Tibial nerve (tissue), 4 donors: ENCODE measurements around the gene FBXO45. TPM values are rescaled to one million over a fixed set of nuclear protein-coding genes. Genes with fewer than 3 reads are reported as not detected.
"Not testable (repeated sequence)": the region's sequence is repeated elsewhere in the genome, so short reads cannot be mapped to it uniquely, and the experiment has no call there.

Source experiments
- DNase-seq, 2 donors: peaks; one replicate each; pipeline ENCODE4 v3.0.0-alpha.2; 2019; ENCODE audit warnings: low spot score in 2 of 2
- H3K27ac ChIP-seq, 4 donors: fragments of 200-600 bp; sonication (generic) in 3 of 4; one replicate each; pipeline ENCODE4 v1.5.1; 2017 to 2019; ENCODE audit warnings: mild to moderate bottlenecking in 1 of 4
- H3K27me3 ChIP-seq, 2 donors: fragments of 200-600 bp; sonication (generic) in 1 of 2; one replicate each; pipeline versions ENCODE4 v1.5.1 to v1.6.0; 2017 to 2019
- H3K36me3 ChIP-seq, 3 donors: fragments of 200-600 bp; sonication (generic); one replicate each; pipeline ENCODE4 v1.5.1; 2018 to 2019
- H3K4me1 ChIP-seq, 4 donors: fragments of 200-600 bp; sonication (generic) in 3 of 4; one replicate each; pipeline ENCODE4 v1.5.1; 2017 to 2019
- H3K4me3 ChIP-seq, 4 donors: fragments of 200-600 bp; sonication (generic) in 3 of 4; one replicate each; pipeline ENCODE4 v1.5.1; 2017 to 2019; ENCODE audit warnings: mild to moderate bottlenecking in 1 of 4, moderate library complexity in 1 of 4
- H3K9me3 ChIP-seq, 4 donors: fragments of 200-600 bp; sonication (generic) in 3 of 4; one replicate each; pipeline ENCODE4 v1.5.1; 2017 to 2019
- CTCF ChIP-seq, 5 experiments: fragments of 200-600 bp in 3 of 5; fragments of 450-650 bp in 2 of 5; sonication (generic) in 3 of 5; IDR thresholded peaks; one replicate each; pipeline ENCODE4 v1.5.1; 2016 to 2019; ENCODE audit warnings: antibody characterized with exemption in 5 of 5, mild to moderate bottlenecking in 3 of 5, moderate library complexity in 2 of 5
- EP300 ChIP-seq, 2 donors: sonication (generic); formaldehyde crosslinking; IDR thresholded peaks; one replicate each; pipeline ENCODE4 v1.6.1; 2017; ENCODE audit warnings: antibody characterized with exemption in 2 of 2, mild to moderate bottlenecking in 1 of 2
- POLR2A ChIP-seq, 2 donors: fragments of 450-650 bp; IDR thresholded peaks; one replicate each; pipeline ENCODE4 v1.6.1; 2017; ENCODE audit warnings: antibody characterized with exemption in 2 of 2, mild to moderate bottlenecking in 2 of 2, moderate library complexity in 2 of 2
- WGBS, 2 donors: methylation state at CpG; one replicate each; pipeline ENCODE4 v1.1.5; 2018; 5-methylcytosine and 5-hydroxymethylcytosine counted together
- total RNA-seq, 4 donors: library from RNA; depleted of rRNA; stranded (reverse); fragments of >200 nt; gene quantifications; one replicate each; pipeline ENCODE4 v1.1.0, GENCODE V29; 2016

Gene FBXO45
- total RNA-seq, 4 donors from 2014 or later: 7.8 to 14.9 (median 8.7) TPM

GRCh38 chr3:196537319-196537984, 31.0 kb upstream of the FBXO45 start:
- no peaks in the 10 kb centered on the region for H3K36me3 ChIP-seq
- peak; percentile 21 to 65 for DNase-seq
- H3K27ac ChIP-seq: no peak overlapping the region
- no peak overlapping the region for H3K4me3 ChIP-seq
- 42 to 53% methylated on average over 18 of the region's 18 CpGs for WGBS, 2 donors
- H3K27me3 ChIP-seq: peaks cover 0 to 9% of the 10 kb centered on the region in 2 donors
- TF ChIP-seq POLR2A (IDR thresholded peaks at IDR 0.05) (no peak), EP300 (IDR thresholded peaks at IDR 0.05) (no peak), CTCF (IDR thresholded peaks at IDR 0.05) (peak; percentile 31 to 68 (median 63))
- no peaks in the 10 kb centered on the region for H3K9me3 ChIP-seq
- no peaks in the 10 kb centered on the region for H3K4me1 ChIP-seq

- H3K4me1 ChIP-seq: no peaks in the 10 kb centered on the region
- no peak overlapping the region for H3K27ac ChIP-seq
- H3K36me3 ChIP-seq: no peaks in the 10 kb centered on the region
- WGBS, 2 donors: 81 to 88% methylated on average over 6 of the region's 6 CpGs
- TF ChIP-seq POLR2A (IDR thresholded peaks at IDR 0.05) (no peak), CTCF (IDR thresholded peaks at IDR 0.05) (no peak), EP300 (IDR thresholded peaks at IDR 0.05) (no peak)
- no peak overlapping the region for H3K4me3 ChIP-seq
- DNase-seq: no peak
- H3K9me3 ChIP-seq: no peaks in the 10 kb centered on the region
- no peaks in the 10 kb centered on the region for H3K27me3 ChIP-seq
Measured at GRCh38 chr3:196541684-196542445, 26.6 kb upstream of the FBXO45 start.

- Histone ChIP-seq H3K4me3 (no peak overlapping the region), H3K9me3 (no peaks in the 10 kb centered on the region), H3K4me1 (no peaks in the 10 kb centered on the region), H3K27ac (no peak overlapping the region), H3K36me3 (no peaks in the 10 kb centered on the region), H3K27me3 (no peaks in the 10 kb centered on the region)
- DNase-seq: no peak
- 90 to 97% methylated on average over 2 of the region's 2 CpGs for WGBS, 2 donors
- TF ChIP-seq CTCF (IDR thresholded peaks at IDR 0.05) (no peak), EP300 (IDR thresholded peaks at IDR 0.05) (no peak), POLR2A (IDR thresholded peaks at IDR 0.05) (no peak)
Measured at GRCh38 chr3:196544491-196544992, 23.9 kb upstream of the FBXO45 start.

GRCh38 chr3:196546537-196546936, 21.9 kb upstream of the FBXO45 start:
- H3K4me1 ChIP-seq: no peaks in the 10 kb centered on the region
- H3K36me3 ChIP-seq: no peaks in the 10 kb centered on the region
- TF ChIP-seq POLR2A (IDR thresholded peaks at IDR 0.05): no peak
- no peak for TF ChIP-seq CTCF (IDR thresholded peaks at IDR 0.05)
- no peak for TF ChIP-seq EP300 (IDR thresholded peaks at IDR 0.05)
- no peak for DNase-seq
- no peak overlapping the region for H3K4me3 ChIP-seq
- H3K27ac ChIP-seq: no peak overlapping the region
- no peaks in the 10 kb centered on the region for H3K9me3 ChIP-seq
- WGBS, 2 donors: 79 to 85% methylated on average over 5 of the region's 5 CpGs
- H3K27me3 ChIP-seq: no peaks in the 10 kb centered on the region

GRCh38 chr3:196547067-196547466, 21.4 kb upstream of the FBXO45 start:
- no peak overlapping the region for H3K27ac ChIP-seq
- H3K4me3 ChIP-seq: no peak overlapping the region
- H3K36me3 ChIP-seq: no peaks in the 10 kb centered on the region
- no peak for TF ChIP-seq CTCF (IDR thresholded peaks at IDR 0.05)
- TF ChIP-seq POLR2A (IDR thresholded peaks at IDR 0.05): no peak
- no peak for TF ChIP-seq EP300 (IDR thresholded peaks at IDR 0.05)
- no peak for DNase-seq
- WGBS, 2 donors: 96 to 97% methylated on average over 2 of the region's 2 CpGs
- H3K4me1 ChIP-seq: no peaks in the 10 kb centered on the region
- H3K9me3 ChIP-seq: no peaks in the 10 kb centered on the region
- H3K27me3 ChIP-seq: no peaks in the 10 kb centered on the region

- not testable (repeated sequence) for H3K27ac ChIP-seq, H3K27me3 ChIP-seq, H3K4me1 ChIP-seq, H3K4me3 ChIP-seq, H3K9me3 ChIP-seq, DNase-seq
- H3K36me3 ChIP-seq: peaks cover 0 to 16% (median 2%) of the 10 kb centered on the region in 3 donors
- WGBS, 2 donors: 100% methylated on average over 1 of the region's 1 CpG
Measured at GRCh38 chr3:196549312-196549711, 19.1 kb upstream of the FBXO45 start.

GRCh38 chr3:196550172-196550571, 18.3 kb upstream of the FBXO45 start:
- H3K9me3 ChIP-seq, H3K27me3 ChIP-seq, H3K27ac ChIP-seq, H3K4me3 ChIP-seq, DNase-seq, H3K4me1 ChIP-seq: not testable (repeated sequence)
- 79 to 86% methylated on average over 3 of the region's 3 CpGs for WGBS, 2 donors
- peaks cover 0 to 16% (median 3%) of the 10 kb centered on the region in 3 donors for H3K36me3 ChIP-seq
